Activated T-helper 1 cell treated with Interleukin-2 at 50 U/mL for 16 hours (primary cell): ENCODE data around the gene GPR153.
"Not testable (repeated sequence)": the region's sequence is repeated elsewhere in the genome, so short reads cannot be mapped to it uniquely, and the experiment has no call there.

Experiments used
- DNase-seq: peaks from one replicate; pipeline ENCODE4 v3.0.0-alpha.2; 2020; ENCODE audit warnings: low read depth

Gene GPR153

DNA sequence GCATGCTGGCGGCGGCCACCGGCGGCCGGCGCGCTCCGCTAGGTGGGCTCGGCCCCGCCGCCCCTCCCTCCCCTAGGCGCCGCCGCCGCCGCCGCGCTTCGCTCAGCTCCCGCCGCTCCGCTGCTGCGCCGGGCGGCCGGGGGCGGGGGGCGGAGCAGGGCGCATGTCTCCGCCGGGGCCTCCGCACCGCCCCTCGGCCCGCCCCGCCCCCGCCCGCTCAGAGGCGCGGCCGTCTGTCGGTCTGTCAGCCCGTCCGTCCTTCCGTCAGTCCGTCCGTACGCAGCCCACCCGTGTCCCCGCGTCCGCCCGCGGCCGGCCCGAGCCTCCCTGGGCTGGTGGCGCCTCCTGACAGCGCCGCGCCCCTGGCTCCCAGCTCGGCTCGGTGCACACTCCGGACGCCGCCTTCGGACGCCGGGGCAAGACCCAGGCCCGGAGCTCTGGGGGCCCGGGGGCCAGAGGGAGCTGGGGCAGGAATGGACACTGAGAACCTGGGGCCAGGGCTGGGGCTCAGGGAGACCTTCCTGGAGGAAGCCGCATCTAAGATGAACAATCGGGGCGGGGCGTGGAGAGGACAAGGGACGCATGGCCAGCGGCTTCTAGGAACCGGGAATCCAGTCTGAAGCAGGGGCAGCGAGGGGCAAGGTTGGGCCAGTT, at the start of gene GPR153:
Gene GPR153 (minus strand): TSS at position 138 of the 654 bp plus-strand sequence. CDS start 6,193 bp downstream, outside the sequence.
- DNase-seq, result no peak

DNA sequence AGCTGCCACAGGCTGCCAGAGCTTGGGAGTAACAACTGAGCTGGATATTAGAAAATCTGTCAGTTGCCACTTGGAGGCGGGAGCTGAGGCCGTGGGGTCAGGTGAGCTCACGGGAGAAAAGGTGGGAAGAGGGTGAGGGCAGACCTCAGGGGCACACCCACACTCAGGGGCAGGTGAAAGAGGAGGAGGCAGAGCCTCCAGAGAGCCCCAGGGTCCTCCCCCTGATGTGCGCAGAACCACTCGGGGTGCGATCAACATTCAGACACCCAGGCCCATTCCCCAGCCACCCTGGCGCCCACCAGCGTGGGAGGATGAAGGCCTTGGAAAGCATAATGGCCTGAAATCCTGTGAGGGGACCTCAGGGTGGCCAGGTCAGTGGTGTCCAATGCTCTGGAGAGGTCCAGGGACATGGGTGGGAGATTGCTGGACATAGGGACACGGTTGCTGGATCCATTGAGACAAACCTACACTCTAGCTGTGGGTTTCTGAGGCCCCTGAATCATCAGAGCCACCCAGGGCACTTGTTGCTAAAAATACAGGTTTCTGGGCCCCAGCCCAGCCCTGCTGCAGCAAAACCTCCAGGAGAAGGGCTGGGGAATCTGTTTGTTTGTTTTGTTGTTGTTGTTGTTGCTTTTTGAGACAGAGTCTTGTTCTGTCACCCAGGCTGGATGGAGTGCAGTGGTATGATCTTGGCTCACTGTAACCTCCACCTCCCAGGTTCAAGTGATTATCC, 49.4 kb upstream of the GPR153 start:
- DNase-seq, result no peak

DNA sequence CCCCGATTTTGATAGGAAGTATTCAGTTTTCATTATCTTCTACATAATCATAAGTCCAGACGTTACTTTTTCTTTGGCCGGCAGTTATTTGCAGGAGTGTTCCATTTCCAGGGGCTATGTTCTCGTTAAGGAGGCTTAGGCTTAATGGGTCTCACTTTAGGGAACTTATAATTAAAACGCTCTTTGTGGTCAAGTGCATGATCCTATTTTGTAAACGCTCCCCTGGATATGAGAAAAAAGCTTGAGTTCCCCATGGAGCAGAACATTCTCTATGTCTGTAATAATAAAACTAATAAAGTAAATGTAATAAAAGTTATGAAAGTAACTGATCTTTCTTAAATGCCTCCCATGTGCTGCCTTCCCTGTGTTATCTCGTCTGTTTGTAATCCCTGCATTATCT, 48.7 kb upstream of the GPR153 start:
- no peak for DNase-seq

DNA sequence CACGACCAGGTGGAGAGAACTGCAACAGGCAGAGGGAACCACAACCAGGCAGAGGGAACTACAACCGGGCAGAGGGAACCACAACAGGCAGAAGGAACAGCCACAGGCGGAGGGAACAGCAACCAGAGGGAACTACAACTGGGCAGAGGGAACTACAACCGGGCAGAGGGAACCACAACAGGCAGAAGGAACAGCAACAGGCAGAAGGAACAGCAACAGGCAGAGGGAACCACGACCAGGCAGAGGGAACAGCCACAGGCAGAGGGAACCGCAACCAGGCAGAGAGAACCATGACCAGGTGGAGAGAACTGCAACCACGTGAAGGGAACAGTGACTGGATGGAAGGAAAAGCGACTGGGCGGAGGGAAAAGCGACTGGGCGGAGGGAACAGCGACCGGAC, 47.6 kb upstream of the GPR153 start:
- no peak for DNase-seq

DNA sequence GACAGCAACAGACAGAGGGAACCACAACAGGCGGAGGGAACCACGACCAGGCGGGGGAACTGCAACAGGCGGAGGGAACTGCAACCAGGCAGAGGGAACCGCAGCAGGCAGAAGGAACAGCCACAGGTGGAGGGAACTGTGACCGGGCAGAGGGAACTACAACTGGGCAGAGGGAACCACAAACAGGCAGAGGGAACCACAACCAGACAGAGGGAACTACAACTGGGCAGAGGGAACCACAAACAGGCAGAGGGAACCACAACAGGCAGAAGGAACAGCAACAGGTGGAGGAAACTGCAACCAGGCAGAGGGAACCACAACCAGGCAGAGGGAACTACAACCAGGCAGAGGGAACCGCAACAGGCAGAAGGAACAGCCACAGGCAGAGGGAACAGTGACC, 46.8 kb upstream of the GPR153 start:
- not testable (repeated sequence) for DNase-seq

DNA sequence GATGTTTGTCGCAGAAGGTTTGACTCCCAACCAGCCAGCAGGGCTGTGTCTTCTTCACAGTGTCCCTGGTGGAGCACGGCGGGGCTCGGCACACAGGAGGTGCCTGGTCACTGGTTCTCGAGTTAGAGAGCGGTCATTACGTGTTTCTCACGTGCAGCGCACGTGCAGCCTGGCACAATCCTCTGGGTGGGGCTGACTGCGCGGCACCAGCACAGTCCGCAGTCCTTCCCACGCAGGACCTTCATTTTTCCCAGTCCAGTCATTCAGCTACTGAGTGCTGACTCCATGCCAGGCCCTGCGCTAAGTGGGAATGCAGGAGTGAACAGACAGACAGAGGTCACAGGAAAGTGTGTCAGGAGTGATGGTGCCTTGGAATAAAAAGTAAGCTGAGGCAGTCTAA, 46.2 kb upstream of the GPR153 start:
- no peak for DNase-seq

DNA sequence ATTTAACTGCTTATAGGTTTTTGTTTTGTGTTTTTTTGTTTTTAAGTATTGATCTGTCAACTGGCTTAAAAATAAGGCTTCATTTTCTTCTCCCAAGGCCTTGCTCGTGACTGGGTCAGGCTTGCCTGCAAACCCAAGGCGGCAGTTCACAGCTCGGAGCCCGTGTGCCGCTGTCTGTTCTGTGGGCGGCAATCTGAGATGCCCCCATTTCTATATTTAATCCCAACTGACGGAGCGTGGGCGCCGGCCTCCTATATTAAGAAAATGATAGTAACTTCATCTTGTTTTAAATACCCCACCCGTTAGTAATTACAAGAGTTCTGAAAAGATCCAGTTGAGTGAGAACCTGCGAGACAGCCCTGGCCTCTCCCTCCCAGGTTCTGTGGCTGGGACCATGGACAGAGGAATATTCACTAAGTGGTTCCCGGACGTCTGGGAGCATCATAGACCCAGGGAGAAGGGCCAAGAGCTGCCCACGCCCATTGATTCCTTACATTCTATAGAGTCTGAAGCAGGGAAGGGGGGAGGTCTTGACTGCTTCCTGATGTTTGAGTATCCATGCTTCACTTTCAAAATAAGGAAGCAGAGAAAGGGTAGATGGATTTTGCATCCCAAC, 42.6 kb upstream of the GPR153 start:
- DNase-seq, result no peak

DNA sequence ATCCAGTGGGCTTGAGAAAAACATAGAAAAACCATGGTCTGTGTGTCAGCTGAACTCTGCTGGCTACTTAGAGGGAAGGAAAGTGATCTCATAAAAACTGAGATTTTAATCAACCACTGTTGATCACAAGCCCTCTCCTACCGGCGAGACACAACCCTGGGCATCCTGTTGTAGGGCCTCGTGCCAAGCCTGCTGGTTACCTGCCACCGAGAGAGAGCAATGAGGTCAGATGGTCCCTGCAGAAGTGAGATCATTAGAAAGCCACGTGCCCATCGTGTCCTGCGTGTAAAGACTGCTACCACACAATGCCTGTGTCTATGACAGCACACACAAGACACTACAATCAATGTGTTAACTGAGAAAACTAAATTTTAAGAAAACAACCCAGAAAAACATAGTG, 41.7 kb upstream of the GPR153 start:
- DNase-seq, result no peak

DNA sequence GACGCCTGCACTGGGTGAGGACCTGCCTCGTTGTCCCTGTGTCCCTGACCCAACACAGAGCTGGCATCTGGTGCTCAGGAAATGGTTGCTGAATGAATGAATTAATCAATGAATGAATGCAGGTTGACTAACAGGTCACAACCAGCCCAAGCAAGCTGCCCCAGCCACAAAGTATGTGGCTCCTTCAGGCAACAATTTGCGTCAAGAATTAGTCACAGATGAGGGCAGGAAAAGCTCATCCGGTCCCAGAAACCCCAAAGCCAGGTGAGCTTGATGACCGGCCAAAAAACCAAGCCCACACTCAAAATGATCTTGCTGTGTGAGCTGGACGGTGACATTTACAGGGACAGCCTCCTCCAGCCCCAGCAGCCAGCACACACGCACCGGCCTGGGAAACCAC, 40.6 kb upstream of the GPR153 start:
- no peak for DNase-seq

DNA sequence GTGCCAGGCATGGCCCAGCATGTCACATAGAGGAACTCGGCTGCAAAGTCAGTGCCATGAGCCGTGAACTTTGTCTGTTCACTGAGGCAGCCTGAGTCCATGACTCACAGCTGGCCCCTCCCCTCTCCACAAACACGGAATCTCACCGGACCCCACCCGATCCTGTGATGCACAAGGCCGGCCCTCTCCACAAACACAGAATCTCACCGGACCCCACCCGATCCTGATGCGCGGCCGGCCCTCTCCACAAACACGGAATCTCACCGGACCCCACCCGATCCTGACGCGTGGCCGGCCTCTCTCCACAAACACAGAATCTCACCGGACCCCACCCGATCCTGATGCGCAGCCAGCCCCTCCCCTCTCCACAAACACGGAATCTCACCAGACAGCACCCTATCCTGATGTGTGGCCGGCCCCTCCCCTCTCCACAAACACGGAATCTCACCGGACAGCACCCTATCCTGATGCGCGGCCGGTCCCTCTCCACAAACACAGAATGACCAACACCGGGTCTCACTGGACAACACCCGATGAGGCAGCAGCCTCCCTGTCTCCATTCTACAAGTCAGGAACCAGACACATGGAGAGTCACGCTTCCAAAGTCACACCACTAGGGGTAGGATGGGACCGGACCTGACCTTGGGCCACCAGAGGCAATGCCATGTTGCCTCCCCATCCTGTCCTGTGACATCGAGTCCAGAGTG, 39.6 kb upstream of the GPR153 start:
- DNase-seq, result no peak

DNA sequence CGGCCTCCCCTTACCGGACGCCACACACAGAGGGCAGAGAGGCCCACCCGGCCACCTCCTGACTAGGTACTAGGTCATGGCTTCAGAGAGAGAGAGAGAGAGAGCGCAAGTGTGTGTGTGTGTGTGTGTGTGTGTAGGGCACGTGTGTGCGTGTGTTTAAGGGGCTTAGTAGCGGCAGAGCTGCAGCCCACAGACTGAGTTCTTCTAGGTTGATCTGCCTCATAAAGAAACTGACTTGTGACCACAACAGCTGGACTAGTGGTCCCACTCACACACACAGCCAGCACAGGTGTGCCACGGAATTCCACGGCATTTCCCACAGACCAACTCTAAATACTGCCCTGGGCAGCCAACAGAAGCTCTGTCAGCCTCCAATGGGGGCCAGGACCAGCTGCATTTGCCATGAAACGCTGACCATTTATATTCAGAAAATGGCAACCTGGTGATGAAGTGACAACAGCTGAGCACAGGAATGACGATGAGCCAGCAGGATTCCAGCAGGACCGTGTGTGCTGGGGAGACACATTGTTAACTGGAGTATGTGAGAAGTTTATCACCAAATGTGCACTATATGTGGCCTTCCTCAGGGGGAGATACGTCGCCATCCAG, 38.8 kb upstream of the GPR153 start:
- DNase-seq, result no peak

DNA sequence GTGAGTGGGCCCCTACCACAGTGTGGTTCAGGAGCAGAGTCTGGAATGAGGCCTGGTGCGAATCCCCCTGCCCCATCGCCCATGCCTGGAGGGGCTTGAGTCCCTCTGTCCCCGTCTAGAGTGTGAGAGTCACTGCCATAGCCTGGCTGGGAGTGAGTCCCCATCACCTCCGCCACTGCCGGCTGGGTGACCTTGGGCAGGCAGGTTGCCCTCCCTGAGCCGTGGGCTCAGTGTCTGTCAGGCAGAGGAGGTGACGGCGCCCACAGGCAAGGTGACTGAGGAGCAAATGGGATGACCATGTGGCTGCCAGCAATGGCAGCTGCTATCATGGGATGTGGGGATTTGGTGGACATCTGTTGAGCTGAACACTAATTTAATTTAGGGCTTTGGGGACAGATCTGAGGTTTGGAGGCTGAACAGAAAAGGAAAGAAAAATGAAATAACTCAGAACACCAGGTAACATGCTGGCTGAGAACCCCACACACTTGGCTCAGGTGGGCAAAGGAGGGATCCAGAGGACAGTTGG, 38.1 kb upstream of the GPR153 start:
- DNase-seq, result no peak

DNA sequence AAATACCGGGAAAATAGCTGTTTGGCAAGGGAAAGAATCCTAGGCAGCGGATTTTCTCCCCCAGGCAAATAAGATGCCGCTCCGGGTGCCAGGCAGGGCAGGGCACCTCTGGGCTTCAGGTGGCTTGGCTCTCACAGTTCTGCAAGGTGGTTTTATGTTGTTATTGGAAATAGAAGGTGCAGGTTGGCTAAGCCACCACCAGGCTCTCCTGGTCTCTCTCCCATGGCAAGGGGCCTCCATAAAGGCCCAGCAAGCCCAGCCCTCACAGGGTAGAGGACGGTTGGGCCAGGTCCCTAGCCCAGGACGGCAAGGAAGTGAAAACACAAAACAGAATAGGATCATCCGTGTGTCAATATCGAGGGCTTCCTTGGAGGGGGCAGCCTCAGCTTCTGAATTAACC, 37.6 kb upstream of the GPR153 start:
- DNase-seq, result no peak

DNA sequence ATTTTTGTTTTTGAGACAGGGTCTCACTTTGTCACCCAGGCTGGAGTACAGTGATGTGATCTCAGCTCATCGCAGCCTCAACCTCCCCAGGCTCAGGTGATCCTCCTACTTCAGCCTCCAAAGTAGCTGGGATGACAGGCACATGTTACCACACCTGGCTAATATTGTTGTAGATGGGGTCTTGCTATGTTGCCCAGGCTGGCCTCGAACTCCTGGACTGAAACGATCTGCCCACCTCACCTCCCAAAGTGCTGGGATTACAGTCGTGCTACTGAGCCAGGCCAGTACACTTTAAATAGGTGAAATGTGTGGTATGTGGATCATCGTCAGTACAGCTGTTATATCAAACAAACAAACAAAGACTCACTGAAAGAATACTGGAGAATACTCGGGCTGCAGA, 35.0 kb upstream of the GPR153 start:
- DNase-seq, result no peak

DNA sequence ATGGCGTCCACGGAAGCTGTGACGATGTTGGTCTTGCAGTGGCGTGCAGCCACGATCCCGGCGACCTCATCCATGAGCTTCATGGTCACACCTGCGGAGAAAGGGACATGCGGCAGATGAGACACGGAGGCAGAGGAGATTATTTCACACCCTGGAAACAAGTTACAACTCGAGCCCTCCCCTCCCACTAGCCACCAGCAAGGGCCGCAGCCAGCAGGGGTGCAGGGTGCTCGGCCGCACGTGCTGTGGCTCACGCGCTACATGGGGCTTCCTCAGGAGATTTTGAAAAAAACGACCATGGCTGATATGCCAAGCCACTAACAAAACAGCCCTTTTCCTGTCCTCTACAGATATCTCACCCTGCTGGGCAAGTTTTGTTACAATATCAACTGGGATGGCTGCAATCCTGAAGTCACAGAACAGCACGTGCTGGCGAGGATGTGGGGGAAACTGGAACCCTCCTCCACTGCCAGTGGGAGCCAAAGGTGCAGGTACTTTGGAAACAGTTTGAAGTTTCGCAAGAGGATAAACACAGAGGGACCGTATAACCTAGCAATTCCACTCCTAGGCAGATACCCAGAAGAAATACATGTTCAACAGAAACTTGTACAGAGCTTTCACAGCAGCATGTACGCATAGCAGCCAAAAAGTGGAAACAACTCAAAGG, 34.1 kb upstream of the GPR153 start:
- no peak for DNase-seq

DNA sequence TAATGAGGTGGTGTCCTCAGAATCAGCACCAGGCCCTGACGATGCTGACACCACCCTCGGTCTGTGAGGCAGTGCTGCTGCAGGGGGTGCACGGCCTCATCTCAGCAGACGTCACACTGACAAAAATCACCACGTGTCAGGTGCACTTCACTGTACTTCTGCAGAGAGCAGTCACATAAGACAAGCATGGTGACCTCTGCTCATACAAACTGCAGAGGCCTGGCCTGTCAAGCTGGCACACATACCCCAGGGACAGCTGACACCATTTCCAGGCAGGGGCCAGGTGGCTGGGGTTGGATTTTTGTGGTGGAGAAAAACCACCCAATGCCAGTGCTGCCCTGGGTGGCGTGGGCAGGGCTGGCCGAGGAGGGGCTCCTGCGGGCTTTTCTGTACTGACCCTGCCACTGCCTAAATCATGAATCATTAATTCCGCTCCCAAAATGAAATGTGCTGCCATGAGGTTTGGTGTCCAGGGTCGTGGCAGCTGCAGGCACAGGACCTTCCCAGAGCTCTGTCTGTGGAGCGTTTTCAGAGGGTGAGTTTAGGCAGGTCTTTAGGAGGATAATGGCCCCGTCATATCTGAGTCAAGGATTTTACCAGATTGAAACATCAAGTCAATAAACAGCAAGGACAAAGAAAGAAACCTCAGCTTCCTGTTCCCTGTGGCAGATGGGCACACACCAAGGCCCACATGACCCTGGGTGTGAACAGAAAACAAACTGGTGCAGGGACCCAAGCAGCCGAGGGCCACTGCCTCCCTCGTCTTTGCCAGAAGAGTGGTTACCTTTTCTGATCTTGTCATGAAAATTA, 33.4 kb upstream of the GPR153 start:
- no peak for DNase-seq

DNA sequence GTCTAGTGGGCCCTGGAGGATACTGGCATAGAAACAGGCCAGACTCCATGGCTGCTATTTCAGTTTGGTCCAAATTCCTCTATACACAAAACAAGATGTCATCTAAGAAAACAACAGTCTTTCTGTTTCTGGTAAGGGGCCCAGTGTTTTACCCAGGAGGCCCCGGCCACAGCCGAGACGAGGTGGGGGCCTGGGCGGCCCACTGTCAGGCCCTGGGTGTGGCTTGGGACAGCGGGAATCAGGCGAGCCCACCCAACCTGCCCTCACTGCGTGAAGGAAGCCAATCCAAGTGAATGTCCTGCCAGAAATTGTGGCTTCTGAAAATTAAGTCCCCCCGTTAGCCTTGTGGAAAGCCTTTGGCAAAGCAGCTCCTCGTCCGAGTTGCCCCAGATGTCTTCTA, 31.2 kb upstream of the GPR153 start:
- DNase-seq, result no peak

DNA sequence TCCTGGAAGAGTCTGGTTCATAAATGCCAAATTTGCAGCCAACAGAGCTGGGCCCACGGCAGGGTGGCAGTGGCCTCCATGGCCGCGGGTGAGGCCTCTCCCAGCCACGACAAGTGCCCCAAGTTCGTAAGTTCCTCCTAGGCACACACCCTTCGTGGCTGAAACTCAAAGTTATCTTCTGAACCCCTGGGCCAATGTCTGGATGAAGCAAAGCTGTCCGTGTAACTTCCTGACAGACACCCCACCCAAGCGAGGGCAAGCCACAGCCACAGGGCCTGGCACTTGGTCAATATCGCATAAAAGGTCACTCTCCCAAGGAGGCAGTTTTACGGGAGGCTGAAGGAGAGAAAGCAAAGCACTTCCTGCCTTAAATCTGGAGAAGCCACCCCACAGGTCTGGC, 27.8 kb upstream of the GPR153 start:
- DNase-seq, result no peak

DNA sequence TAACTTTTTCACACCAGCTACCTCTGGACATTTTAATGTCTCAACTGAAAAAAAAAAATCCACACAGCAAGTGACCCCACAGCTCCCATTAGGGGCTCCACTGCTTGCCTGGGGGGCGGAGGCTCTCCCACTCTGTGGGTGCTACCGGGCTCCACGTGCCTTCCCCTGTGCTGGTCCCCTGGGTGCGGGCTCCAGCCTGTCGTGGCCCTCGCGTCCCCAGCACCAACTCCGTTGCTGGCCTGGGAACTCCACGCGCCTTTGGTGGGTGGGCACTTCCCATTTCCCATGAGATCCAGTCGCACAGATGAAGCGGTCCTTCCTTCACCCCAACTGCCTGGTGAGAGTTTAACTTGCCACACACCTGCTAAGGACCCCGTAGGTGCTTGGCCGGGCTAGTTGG, 27.1 kb upstream of the GPR153 start:
- no peak for DNase-seq

DNA sequence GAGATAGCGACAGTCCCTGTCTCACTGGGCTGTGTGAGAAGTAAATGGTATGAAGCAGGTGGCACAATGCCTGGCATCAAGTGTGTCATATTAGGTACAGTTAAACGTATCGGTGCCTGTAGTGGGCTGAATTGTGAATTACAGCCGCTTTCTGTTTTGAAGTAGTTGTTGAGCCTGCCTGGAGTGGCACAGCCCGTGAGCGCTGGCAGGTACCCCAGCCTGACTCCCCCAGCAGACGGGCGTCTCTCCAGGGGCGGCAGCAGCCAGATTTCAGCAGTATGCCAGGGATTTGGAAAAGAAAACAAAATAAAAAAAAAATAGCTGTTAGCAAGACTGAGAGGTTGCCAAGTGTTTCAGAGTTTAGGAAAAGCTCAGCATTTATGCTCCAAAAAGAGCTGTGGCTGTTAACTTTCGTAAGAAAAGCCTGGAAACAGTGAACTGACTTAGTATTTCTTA, 26.6 kb upstream of the GPR153 start:
- no peak for DNase-seq

DNA sequence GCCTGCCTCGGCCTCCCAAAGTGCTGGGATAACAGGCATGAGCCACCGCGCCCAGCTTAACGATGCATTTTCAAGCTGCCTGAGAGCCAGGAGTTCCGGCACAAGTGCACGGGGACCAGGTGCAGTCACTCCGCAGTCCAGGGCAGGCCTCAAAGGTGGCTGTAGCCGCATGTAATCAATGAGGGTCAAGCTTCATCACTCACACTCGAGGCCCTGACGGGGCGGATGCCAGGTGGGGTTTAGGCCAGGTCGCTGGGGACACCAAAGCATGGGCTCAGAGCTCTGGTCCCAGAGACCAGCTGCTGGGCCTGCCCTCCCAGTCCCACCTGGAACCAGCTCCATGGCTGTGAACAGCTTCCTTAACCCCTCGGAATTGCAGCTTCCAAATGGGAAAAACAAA, 26.1 kb upstream of the GPR153 start:
- DNase-seq, result no peak
